ENCODE results near the gene ADAM30. TPM values are rescaled to one million over a fixed set of nuclear protein-coding genes. Genes with fewer than 3 reads are reported as not detected.

ADAM30 gene
- total RNA-seq = not detected in 2 replicates

DNA sequence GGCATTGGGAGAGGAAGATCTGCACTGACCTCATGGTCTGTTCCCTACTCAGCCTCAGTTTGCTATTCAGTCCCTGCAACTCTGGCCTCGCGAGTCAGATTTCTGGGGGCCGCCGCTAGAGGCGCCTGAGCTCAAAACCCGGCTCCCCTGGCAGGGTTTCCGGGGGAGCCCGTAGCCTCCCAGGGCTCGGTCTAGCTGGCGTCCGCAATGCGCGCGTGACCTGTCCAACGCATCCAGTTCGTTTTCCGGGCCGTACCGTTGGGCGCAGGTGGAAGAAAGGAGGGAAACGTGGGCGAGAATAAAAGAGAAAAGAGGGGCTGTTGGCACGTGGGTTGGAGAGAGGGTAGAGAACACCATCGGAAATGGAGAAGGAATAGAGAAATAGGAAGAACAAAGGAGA is at the start of gene ADAM30:
Gene ADAM30, minus strand, starts transcription at position 213 of the 400 bp plus-strand sequence. Its CDS starts 179 bp downstream, at position 34.

Other genes with a start within 250 kb of the ADAM30 start
- 5.2 and 10.8 TPM in 2 replicates for gene ZNF697, start 248.2 kb downstream of the ADAM30 start, total RNA-seq
- 167 and 189 TPM in 2 replicates for gene PHGDH, start 184.6 kb downstream of the ADAM30 start, total RNA-seq
- not detected in 2 replicates for gene HMGCS2, start 127.6 kb downstream of the ADAM30 start, total RNA-seq
- gene REG4, start 85.1 kb downstream of the ADAM30 start, total RNA-seq = not detected in 2 replicates
- 136 and 261 TPM in 2 replicates for gene NOTCH2, start 173.1 kb upstream of the ADAM30 start, total RNA-seq